HCT116 (cell line): Measurements from ENCODE around the gene DDR1. TPM values are rescaled to one million over a fixed set of nuclear protein-coding genes. Genes with fewer than 3 reads are reported as not detected.

Experiments used
- ATAC-seq: fragments of 200-7000 bp; cut with Tn5 transposase; 2 replicates; pipeline ENCODE4 v1.9.1; 2020; ENCODE audit warnings: mild to moderate bottlenecking, moderate library complexity
- BruUV-seq: library from RNA; stranded (reverse); fragments of 400-500 nt; replicated peaks from 2 replicates; lab custom pipeline; 2021; lab: Mats Ljungman, UMichigan
- CTCF ChIA-PET: fragments of 300-600 bp; sonication (Branson Sonifier 250); formaldehyde crosslinking; loops from one replicate; lab custom pipeline; 2021; ENCODE audit warnings: antibody characterized with exemption; lab: Charles Lee
- POLR2A ChIA-PET: fragments of 300-600, 350-600 bp; sonication (Branson Sonifier 250); formaldehyde crosslinking; loops from one replicate; lab custom pipeline; 2021; ENCODE audit warnings: antibody characterized with exemption; lab: Charles Lee
- RAD21 ChIA-PET, 2 experiments: fragments of 300-600 bp; sonication (Branson Sonifier 250); formaldehyde crosslinking; loops; one replicate each; lab custom pipeline; 2023; ENCODE audit warnings: low total read pairs in 2 of 2; ENCODE audit not compliant: uncharacterized antibody in 2 of 2, unreplicated experiment in 2 of 2, low non-redundant PET in 1 of 2; lab: Charles Lee
- DNase-seq: peaks from one replicate; pipeline ENCODE4 v3.0.0-alpha.2; 2010; ENCODE audit warnings: low read depth, low spot score
- H2AFZ ChIP-seq: fragments of 200-600 bp; shearing (Covaris generic), sonication (generic); 2 replicates; pipeline ENCODE4 v1.6.1; 2017; ENCODE audit warnings: low read depth, mixed run types, mixed read lengths, antibody characterized with exemption, low read length; ENCODE audit not compliant: poor library complexity, severe bottlenecking
- H3K27ac ChIP-seq: 2 replicates; pipeline ENCODE4 v1.5.1; 2012; ENCODE audit warnings: low read depth, low read length
- H3K27me3 ChIP-seq: fragments of 200-600 bp; sonication (generic); 2 replicates; pipeline ENCODE4 v1.6.1; 2016; ENCODE audit warnings: mixed run types, low read length, mixed read lengths; ENCODE audit not compliant: insufficient read depth
- H3K36me3 ChIP-seq, 2 experiments: fragments of 200-500 bp in 1 of 2; fragments of 200-600 bp in 1 of 2; sonication (Bioruptor generic) in 1 of 2; sonication (generic) in 1 of 2; 2 replicates each; pipeline versions ENCODE4 v1.5.1 to v1.6.1; 2014 to 2016; ENCODE audit warnings: low read length in 2 of 2, inconsistent platforms in 1 of 2, mixed read lengths in 1 of 2, mixed run types in 1 of 2; ENCODE audit not compliant: insufficient read depth in 2 of 2, control insufficient read depth in 1 of 2
- H3K4me1 ChIP-seq, 2 experiments: fragments of 200-600 bp in 1 of 2; sonication (generic) in 1 of 2; 2 replicates each; pipeline versions ENCODE4 v1.5.1 to v1.6.1; 2012 to 2017; ENCODE audit warnings: low read length in 2 of 2, inconsistent platforms in 1 of 2, mild to moderate bottlenecking in 1 of 2, mixed read lengths in 1 of 2, mixed run types in 1 of 2, moderate library complexity in 1 of 2; ENCODE audit not compliant: insufficient read depth in 2 of 2, control insufficient read depth in 1 of 2
- H3K4me2 ChIP-seq: fragments of 200-600 bp; sonication (generic); 2 replicates; pipeline ENCODE4 v1.6.1; 2017; ENCODE audit warnings: mixed run types, low read length, mixed read lengths
- H3K4me3 ChIP-seq, 2 experiments: fragments of 200-600 bp in 1 of 2; sonication (generic) in 1 of 2; replicated peaks in 1 of 2; 2 replicates each; pipeline ENCODE4 v1.5.1; 2011 to 2016; ENCODE audit warnings: low read length in 2 of 2, control low read depth in 1 of 2, low read depth in 1 of 2, mild to moderate bottlenecking in 1 of 2, mixed read lengths in 1 of 2, mixed run types in 1 of 2
- H3K79me2 ChIP-seq: fragments of 200-600 bp; sonication (generic); 2 replicates; pipeline ENCODE4 v1.6.1; 2017; ENCODE audit warnings: mild to moderate bottlenecking, mixed run types, low read length, moderate library complexity, mixed read lengths; ENCODE audit not compliant: insufficient read depth
- H3K9ac ChIP-seq: fragments of 200-600 bp; sonication (generic); 2 replicates; pipeline ENCODE4 v1.6.1; 2016; ENCODE audit warnings: low read length, mixed read lengths
- H3K9me2 ChIP-seq: fragments of 200-600 bp; sonication (generic), shearing (Covaris generic); 2 replicates; pipeline ENCODE4 v1.6.1; 2017; ENCODE audit warnings: mixed run types, mild to moderate bottlenecking, moderate library complexity; ENCODE audit not compliant: insufficient read depth
- H3K9me3 ChIP-seq, 2 experiments: fragments of 200-500 bp in 1 of 2; fragments of 200-600 bp in 1 of 2; sonication (Bioruptor generic) in 1 of 2; sonication (generic) in 1 of 2; 2 replicates each; pipeline ENCODE4 v1.6.1; 2014 to 2017; ENCODE audit warnings: low read length in 2 of 2, mixed read lengths in 2 of 2, inconsistent platforms in 1 of 2, low read depth in 1 of 2, mild to moderate bottlenecking in 1 of 2, mixed run types in 1 of 2, moderate library complexity in 1 of 2; ENCODE audit not compliant: control insufficient read depth in 1 of 2, insufficient read depth in 1 of 2
- H4K20me1 ChIP-seq: fragments of 200-600 bp; sonication (generic), shearing (Covaris generic); 2 replicates; pipeline ENCODE4 v1.6.1; 2017; ENCODE audit warnings: mixed run types, mild to moderate bottlenecking, moderate library complexity; ENCODE audit not compliant: insufficient read depth
- CBX3 ChIP-seq: IDR thresholded peaks from 2 replicates; pipeline ENCODE4 v1.6.1; 2012; ENCODE audit warnings: low read depth
- CEBPB ChIP-seq: IDR thresholded peaks from 2 replicates; pipeline ENCODE4 v1.6.1; 2012; ENCODE audit warnings: low read depth
- CTCF ChIP-seq, 3 experiments: fragments of 200-600 bp in 1 of 3; sonication (generic) in 1 of 3; IDR thresholded peaks in 2 of 3; conservative IDR thresholded peaks in 1 of 3; 2 replicates each; pipeline ENCODE4 v1.5.1; 2012 to 2017; ENCODE audit warnings: low read depth in 2 of 3, low read length in 2 of 3, antibody characterized with exemption in 1 of 3, borderline replicate concordance in 1 of 3, control low read depth in 1 of 3, mild to moderate bottlenecking in 1 of 3, mixed read lengths in 1 of 3, mixed run types in 1 of 3, moderate library complexity in 1 of 3; ENCODE audit not compliant: insufficient read depth in 1 of 3
- EGR1 ChIP-seq: IDR thresholded peaks from 2 replicates; pipeline ENCODE4 v1.6.1; 2012; ENCODE audit warnings: low read depth
- ELF1 ChIP-seq: IDR thresholded peaks from 2 replicates; pipeline ENCODE4 v1.6.1; 2012; ENCODE audit warnings: low read depth, borderline replicate concordance
- MAX ChIP-seq: IDR thresholded peaks from 2 replicates; pipeline ENCODE4 v1.6.1; 2012
- POLR2AphosphoS5 ChIP-seq: IDR thresholded peaks from 2 replicates; pipeline ENCODE4 v1.6.1; 2011; ENCODE audit warnings: mild to moderate bottlenecking, low read depth, low read length, moderate library complexity
- RAD21 ChIP-seq: IDR thresholded peaks from 2 replicates; pipeline ENCODE4 v1.6.1; 2012; ENCODE audit warnings: low read depth, mild to moderate bottlenecking
- SIN3A ChIP-seq: IDR thresholded peaks from 2 replicates; pipeline ENCODE4 v1.6.1; 2012; ENCODE audit warnings: low read depth
- SRF ChIP-seq: IDR thresholded peaks from 2 replicates; pipeline ENCODE4 v1.6.1; 2012; ENCODE audit warnings: low read depth
- ZBTB33 ChIP-seq: IDR thresholded peaks from 2 replicates; pipeline ENCODE4 v1.6.1; 2011; ENCODE audit warnings: mild to moderate bottlenecking, low read length, moderate library complexity; ENCODE audit not compliant: insufficient replicate concordance; ENCODE audit errors: extremely low read depth
- intact Hi-C: fragments of 100-400 bp; cut with micrococcal nuclease; formaldehyde crosslinking; loops from 2 replicates; pipeline ENCODE4 v1.10.0; 2022
- total RNA-seq: library from RNA; stranded (reverse); gene quantifications from one replicate; pipeline ENCODE4 v1.2.1, GENCODE V29; 2021; ENCODE audit not compliant: unreplicated experiment

The DDR1 gene
- total RNA-seq, 1 experiment from 2014 or later, result 211 TPM

GRCh38 chr6:30894935-30895334 lies 10.6 kb downstream of the DDR1 start:
- Histone ChIP-seq H3K9ac (no peak overlapping the region), H2AFZ (no peak overlapping the region), H3K27ac (no peak overlapping the region), H3K9me3 (no peaks in the 10 kb centered on the region), H3K27me3 (no peaks in the 10 kb centered on the region), H4K20me1 (no peaks in the 10 kb centered on the region), H3K36me3 (peaks cover 67 to 71% of the 10 kb centered on the region in 2 experiments), H3K4me2 (no peak overlapping the region), H3K9me2 (no peaks in the 10 kb centered on the region), H3K4me1 (no peaks in the 10 kb centered on the region), H3K79me2 (peaks cover 12% of the 10 kb centered on the region; the same call in 1 of the 2 replicates), H3K4me3 (no peak overlapping the region)
- intact Hi-C loops, result no loop called here
- POLR2A ChIA-PET, result interaction anchor here (1.0 kb wide), 1 partner anchor 11 kb away, joined by 4 read pairs; the partner anchor contains the start of gene DDR1
- TF ChIP-seq SRF, result no peak
- TF ChIP-seq RAD21, result no peak
- TF ChIP-seq CTCF (IDR thresholded peaks at IDR 0.05 in 2 of 3, conservative IDR thresholded peaks at IDR 0.05 in 1 of 3; ENCODE audit: borderline replicate concordance in 1 of 3, insufficient read depth in 1 of 3, low read depth in 2 of 3, low read length in 2 of 3), result no peak
- no peak for ATAC-seq
- CTCF ChIA-PET, result no interaction called here
- RAD21 ChIA-PET, result no interaction called here
- DNase-seq, result no peak
- BruUV-seq, result no TSS peak

GRCh38 chr6:30895343-30895742 lies 11.0 kb downstream of the DDR1 start:
- CTCF ChIA-PET, result no interaction called here
- DNase-seq (no peak), ATAC-seq (no peak)
- Histone ChIP-seq H3K4me2 (no peak overlapping the region), H3K27ac (no peak overlapping the region), H3K9ac (no peak overlapping the region), H3K27me3 (no peaks in the 10 kb centered on the region), H3K36me3 (peaks cover 64 to 67% of the 10 kb centered on the region in 2 experiments), H3K9me2 (no peaks in the 10 kb centered on the region), H3K9me3 (no peaks in the 10 kb centered on the region), H3K4me1 (no peaks in the 10 kb centered on the region), H4K20me1 (no peaks in the 10 kb centered on the region), H3K79me2 (peaks cover 8% of the 10 kb centered on the region; the same call in 1 of the 2 replicates), H2AFZ (no peak overlapping the region), H3K4me3 (no peak overlapping the region)
- TF ChIP-seq RAD21, result no peak
- no peak for TF ChIP-seq CEBPB
- no peak for TF ChIP-seq SIN3A
- TF ChIP-seq ZBTB33, result no peak
- TF ChIP-seq MAX, result no peak
- TF ChIP-seq POLR2AphosphoS5, result no peak
- TF ChIP-seq SRF, result no peak
- TF ChIP-seq CBX3, result no peak
- TF ChIP-seq ELF1, result no peak
- TF ChIP-seq EGR1, result no peak
- RAD21 ChIA-PET, result no interaction called here
- no TSS peak for BruUV-seq
- POLR2A ChIA-PET, result interaction anchor here (1.0 to 1.4 kb wide), 2 partner anchors 10 to 11 kb away, joined by 4 read pairs; partner anchors contain the start of gene DDR1
- intact Hi-C loops, result no loop called here
